HEK293 (cell line): ENCODE results near the gene GPSM1.

Experiments
- CTCF ChIA-PET: fragments of 350-600 bp; formaldehyde crosslinking; extraction: SDS; loops from one replicate; lab custom pipeline; 2021; ENCODE audit warnings: antibody characterized with exemption; lab: Yijun Ruan, JAX
- POLR2A ChIA-PET: fragments of 300-600 bp; formaldehyde crosslinking; extraction: SDS; loops from one replicate; lab custom pipeline; 2020; ENCODE audit warnings: antibody characterized with exemption, inconsistent platforms; lab: Yijun Ruan, JAX
- H3K27ac ChIP-seq: fragments of 200-500 bp; sonication (Bioruptor generic); 2 replicates; pipeline ENCODE4 v1.5.1; 2014; ENCODE audit warnings: low read depth, low read length, control low read depth, inconsistent platforms; ENCODE audit errors: extremely low read depth
- H3K36me3 ChIP-seq, 2 experiments: fragments of 200-500 bp in 1 of 2; sonication (Bioruptor generic) in 1 of 2; 1 replicate in 1 of 2; 2 replicates in 1 of 2; pipeline ENCODE4 v1.5.1; 2014 to 2017; ENCODE audit warnings: inconsistent platforms in 2 of 2, low read length in 2 of 2; ENCODE audit not compliant: control insufficient read depth in 2 of 2, insufficient read depth in 1 of 2
- H3K4me1 ChIP-seq: fragments of 200-500 bp; sonication (Bioruptor generic); 2 replicates; pipeline ENCODE4 v1.5.1; 2014; ENCODE audit warnings: mild to moderate bottlenecking, low read length, inconsistent platforms; ENCODE audit not compliant: control insufficient read depth, insufficient read depth
- H3K4me3 ChIP-seq: 2 replicates; pipeline ENCODE4 v1.5.1; 2011; ENCODE audit warnings: low read depth, mild to moderate bottlenecking, control low read depth, low read length, moderate library complexity
- H3K9me3 ChIP-seq: fragments of 200-500 bp; sonication (Bioruptor generic); 2 replicates; pipeline ENCODE4 v1.5.1; 2014; ENCODE audit warnings: low read depth, low read length, inconsistent platforms; ENCODE audit not compliant: control insufficient read depth, insufficient read depth
- BCL6B ChIP-seq: fragments of 450-650 bp; formaldehyde crosslinking; IDR thresholded peaks from 2 replicates; pipeline ENCODE4 v1.5.1; 2017; ENCODE audit warnings: missing biosample characterization, missing genetic modification characterization
- GLIS1 ChIP-seq: fragments of 450-650 bp; formaldehyde crosslinking; IDR thresholded peaks from 2 replicates; pipeline ENCODE4 v1.5.1; 2016; ENCODE audit warnings: missing biosample characterization, missing genetic modification characterization
- HOXA7 ChIP-seq: sonication (generic); formaldehyde crosslinking; IDR thresholded peaks from 2 replicates; pipeline ENCODE4 v1.8.1; 2022; ENCODE audit warnings: missing genetic modification reagents, borderline replicate concordance
- SCRT1 ChIP-seq: fragments of 450-650 bp; formaldehyde crosslinking; IDR thresholded peaks from 2 replicates; pipeline ENCODE4 v1.5.1; 2016; ENCODE audit warnings: missing biosample characterization, missing genetic modification characterization, borderline replicate concordance
- SP2 ChIP-seq: fragments of 450-650 bp; formaldehyde crosslinking; IDR thresholded peaks from 2 replicates; pipeline ENCODE4 v1.5.1; 2016; ENCODE audit warnings: missing biosample characterization, missing genetic modification characterization
- TCF7L2 ChIP-seq: IDR thresholded peaks from 2 replicates; pipeline ENCODE4 v1.6.1; 2011; ENCODE audit warnings: low read depth, mild to moderate bottlenecking, inconsistent platforms, low read length, moderate library complexity, borderline replicate concordance
- ZBTB20 ChIP-seq: fragments of 450-650 bp; formaldehyde crosslinking; IDR thresholded peaks from 2 replicates; pipeline ENCODE4 v1.5.1; 2016; ENCODE audit warnings: missing biosample characterization, missing genetic modification characterization
- ZBTB49 ChIP-seq: fragments of 450-650 bp; formaldehyde crosslinking; IDR thresholded peaks from 2 replicates; pipeline ENCODE4 v1.5.1; 2016; ENCODE audit warnings: missing biosample characterization, missing genetic modification characterization, low read depth
- ZIC2 ChIP-seq: fragments of 450-650 bp; formaldehyde crosslinking; IDR thresholded peaks from 2 replicates; pipeline ENCODE4 v1.5.1; 2016; ENCODE audit warnings: missing biosample characterization, missing genetic modification characterization
- ZNF146 ChIP-seq: fragments of 450-650 bp; formaldehyde crosslinking; IDR thresholded peaks from 2 replicates; pipeline ENCODE4 v1.5.1; 2016; ENCODE audit warnings: missing biosample characterization, missing genetic modification characterization
- ZNF19 ChIP-seq: fragments of 450-650 bp; formaldehyde crosslinking; IDR thresholded peaks from 2 replicates; pipeline ENCODE4; 2016; ENCODE audit warnings: missing biosample characterization, missing genetic modification characterization, low read depth
- ZNF221 ChIP-seq: fragments of 450-650 bp; formaldehyde crosslinking; IDR thresholded peaks from 2 replicates; pipeline ENCODE4 v1.5.1; 2017; ENCODE audit warnings: missing biosample characterization, missing genetic modification characterization, borderline replicate concordance
- ZNF266 ChIP-seq: fragments of 450-650 bp; formaldehyde crosslinking; IDR thresholded peaks from 2 replicates; pipeline ENCODE4 v1.5.1; 2016; ENCODE audit warnings: missing biosample characterization, missing genetic modification characterization, low read depth
- ZNF274 ChIP-seq, 2 experiments: fragments of 200-500 bp in 1 of 2; fragments of 450-650 bp in 1 of 2; sonication (Bioruptor generic) in 1 of 2; formaldehyde crosslinking in 1 of 2; IDR thresholded peaks; 2 replicates each; pipeline versions ENCODE4 v1.5.1 to v1.6.1; 2014 to 2016; ENCODE audit warnings: borderline replicate concordance in 1 of 2, inconsistent platforms in 1 of 2, low read length in 1 of 2, missing biosample characterization in 1 of 2, missing genetic modification characterization in 1 of 2
- ZNF280C ChIP-seq: fragments of 450-650 bp; formaldehyde crosslinking; IDR thresholded peaks from 2 replicates; pipeline ENCODE4 v1.5.1; 2016; ENCODE audit warnings: missing biosample characterization, missing genetic modification characterization
- ZNF391 ChIP-seq: fragments of 450-650 bp; formaldehyde crosslinking; IDR thresholded peaks from 2 replicates; pipeline ENCODE4 v1.5.1; 2016; ENCODE audit warnings: low read depth, missing biosample characterization, missing genetic modification characterization, borderline replicate concordance
- ZNF518A ChIP-seq: fragments of 450-650 bp; formaldehyde crosslinking; conservative IDR thresholded peaks from 2 replicates; pipeline ENCODE4 v1.5.1; 2016; ENCODE audit warnings: low read depth, missing biosample characterization, missing genetic modification characterization
- ZNF561 ChIP-seq: fragments of 450-650 bp; IDR thresholded peaks from 2 replicates; pipeline ENCODE4 v1.5.1; 2018; ENCODE audit warnings: missing biosample characterization, missing genetic modification characterization, borderline replicate concordance
- ZNF639 ChIP-seq: fragments of 450-650 bp; formaldehyde crosslinking; IDR thresholded peaks from 2 replicates; pipeline ENCODE4 v1.5.1; 2016; ENCODE audit warnings: missing biosample characterization, missing genetic modification characterization
- ZNF692 ChIP-seq: fragments of 450-650 bp; formaldehyde crosslinking; IDR thresholded peaks from 2 replicates; pipeline ENCODE4 v1.5.1; 2016; ENCODE audit warnings: missing biosample characterization, missing genetic modification characterization
- ZNF76 ChIP-seq: fragments of 450-650 bp; formaldehyde crosslinking; IDR thresholded peaks from 2 replicates; pipeline ENCODE4; 2016; ENCODE audit warnings: low read depth, missing biosample characterization, missing genetic modification characterization, borderline replicate concordance
- ZNF768 ChIP-seq: fragments of 450-650 bp; formaldehyde crosslinking; IDR thresholded peaks from 2 replicates; pipeline ENCODE4 v1.5.1; 2018; ENCODE audit warnings: missing biosample characterization, mild to moderate bottlenecking, missing genetic modification characterization
- ZNF791 ChIP-seq: fragments of 450-650 bp; formaldehyde crosslinking; IDR thresholded peaks from 2 replicates; pipeline ENCODE4 v1.5.1; 2016; ENCODE audit warnings: missing biosample characterization, missing genetic modification characterization
- ZNF830 ChIP-seq: fragments of 450-650 bp; IDR thresholded peaks from 2 replicates; pipeline ENCODE4 v1.5.0; 2018; ENCODE audit warnings: missing biosample characterization, missing genetic modification characterization, low read depth, mild to moderate bottlenecking, moderate library complexity

GPSM1 gene

GRCh38 chr9:136294437-136294836, 32.9 kb upstream of the GPSM1 start (continued):
- TF ChIP-seq ZBTB49 (tag by site-specific recombination) (no peak), SCRT1 (no peak), HOXA7 (CRISPR knock-in tag) (no peak), ZNF221 (no peak), ZNF791 (tag by site-specific recombination) (no peak), ZNF830 (tag by site-specific recombination) (no peak), TCF7L2 (no peak), ZNF391 (tag by site-specific recombination) (no peak), ZBTB20 (tag by site-specific recombination) (no peak), ZNF561 (tag by site-specific recombination) (no peak), ZNF146 (tag by site-specific recombination) (no peak), ZNF280C (tag by site-specific recombination) (no peak), SP2 (tag by site-specific recombination) (no peak), ZNF518A (no peak)

GRCh38 chr9:136295055-136295454, 32.3 kb upstream of the GPSM1 start:
- H3K36me3 ChIP-seq = no peaks in the 10 kb centered on the region
- H3K9me3 ChIP-seq = no peaks in the 10 kb centered on the region
- ChIA-PET POLR2A (no interaction called here), CTCF (interaction anchor here (0.7 to 1.2 kb wide), 2 partner anchors 9 to 10 kb away, joined by 3 read pairs; no protein-coding TSS in a partner anchor)
- no peak overlapping the region for H3K27ac ChIP-seq
- H3K4me1 ChIP-seq = no peaks in the 10 kb centered on the region
- H3K4me3 ChIP-seq = no peak overlapping the region
- no peak for TF ChIP-seq ZNF76 (tag by site-specific recombination)
- TF ChIP-seq ZNF274 (IDR thresholded peaks at IDR 0.05; ENCODE audit: low read length) = no peak
- TF ChIP-seq ZNF274 (tag by site-specific recombination; IDR thresholded peaks at IDR 0.05; ENCODE audit: borderline replicate concordance) = no peak
- TF ChIP-seq ZIC2 (tag by site-specific recombination) = no peak
- TF ChIP-seq ZNF692 (tag by site-specific recombination) = no peak
- TF ChIP-seq ZNF266 (tag by site-specific recombination) = no peak
- TF ChIP-seq ZNF639 (tag by site-specific recombination) = no peak
- TF ChIP-seq GLIS1 = no peak
- TF ChIP-seq ZNF768 (tag by site-specific recombination) = no peak
- TF ChIP-seq BCL6B = no peak
- TF ChIP-seq ZNF19 (tag by site-specific recombination) = no peak
